ENCODE measurements around the gene SLC35B2. TPM values are rescaled to one million over a fixed set of nuclear protein-coding genes. Genes with fewer than 3 reads are reported as not detected.

The SLC35B2 gene
- total and polyA plus RNA-seq, 9 of the 15 experiments (the other 6 are each of a cell fraction or from before 2014, with no cell fraction given) = 14.5 to 59.1 (median 47.1) TPM

DNA sequence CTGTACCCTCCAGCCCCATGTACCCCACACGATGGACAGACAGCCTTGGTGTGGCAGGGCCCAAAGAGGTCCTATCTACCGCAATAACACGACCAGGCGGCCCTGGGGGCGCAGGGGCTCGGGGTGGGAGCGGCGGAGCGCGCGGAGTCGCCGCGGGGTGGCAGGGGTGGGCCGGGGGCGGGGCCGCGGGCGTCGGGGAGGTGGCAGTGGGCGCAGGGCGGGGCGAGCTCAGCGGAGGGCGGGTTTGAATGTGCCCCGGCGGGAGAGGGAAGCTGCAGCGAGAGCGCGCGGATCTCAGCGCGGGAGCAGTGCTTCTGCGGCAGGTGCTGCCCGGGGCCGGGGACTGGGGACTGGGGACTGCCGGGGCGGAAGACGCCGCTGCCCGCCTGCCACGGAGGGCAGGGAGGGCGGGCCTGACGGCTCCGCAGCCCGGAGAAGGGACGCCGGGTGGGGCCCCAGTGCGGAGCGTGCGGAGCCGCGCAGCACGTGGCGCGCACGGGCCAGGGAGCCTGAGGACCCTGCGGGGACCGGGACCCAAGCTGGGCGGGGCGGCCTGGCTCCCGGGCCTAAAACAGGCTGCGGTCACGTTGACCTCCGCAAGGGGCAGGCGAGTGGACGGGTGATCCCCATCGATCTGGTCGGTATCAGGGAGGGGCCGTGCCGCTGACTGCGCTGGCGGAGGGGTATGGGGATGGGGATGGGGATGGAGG lies 33.9 kb downstream of the SLC35B2 start, which contains the start of gene SLC29A1 (continued):
- TF ChIP-seq MGA (IDR thresholded peaks at IDR 0.05) = peak; percentile 89
- TF ChIP-seq CBFB (CRISPR knock-in tag; IDR thresholded peaks at IDR 0.05) = peak; percentile 28; the same call in 1 of the 2 replicates
- peak; percentile 71 for TF ChIP-seq USF1 (CRISPR knock-in tag; IDR thresholded peaks at IDR 0.05)
- TF ChIP-seq FOXA3 (CRISPR knock-in tag; conservative IDR thresholded peaks at IDR 0.05 in 1 of 2, IDR thresholded peaks at IDR 0.05 in 1 of 2) = peak in 1 of 2 experiments; percentile 74; a peak in 1 of 4 replicates
- TF ChIP-seq, protein P1, sequence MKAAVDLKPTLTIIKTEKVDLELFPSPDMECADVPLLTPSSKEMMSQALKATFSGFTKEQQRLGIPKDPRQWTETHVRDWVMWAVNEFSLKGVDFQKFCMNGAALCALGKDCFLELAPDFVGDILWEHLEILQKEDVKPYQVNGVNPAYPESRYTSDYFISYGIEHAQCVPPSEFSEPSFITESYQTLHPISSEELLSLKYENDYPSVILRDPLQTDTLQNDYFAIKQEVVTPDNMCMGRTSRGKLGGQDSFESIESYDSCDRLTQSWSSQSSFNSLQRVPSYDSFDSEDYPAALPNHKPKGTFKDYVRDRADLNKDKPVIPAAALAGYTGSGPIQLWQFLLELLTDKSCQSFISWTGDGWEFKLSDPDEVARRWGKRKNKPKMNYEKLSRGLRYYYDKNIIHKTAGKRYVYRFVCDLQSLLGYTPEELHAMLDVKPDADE (conservative IDR thresholded peaks at IDR 0.05; ENCODE audit: control insufficient read depth, low read depth, low read length) = no peak; the same call in 1 of the 2 replicates
- 0 out of 2 replicates have a peak, but pooled peaks have one; percentile 50 for TF ChIP-seq TFAP4 (CRISPR knock-in tag; IDR thresholded peaks at IDR 0.05; ENCODE audit: borderline replicate concordance)
- TF ChIP-seq KDM1A (IDR thresholded peaks at IDR 0.05) = peak in 1 of 2 experiments; percentile 29; a peak in 1 of 4 replicates
- TF ChIP-seq ZNF282 (CRISPR knock-in tag; IDR thresholded peaks at IDR 0.05) = 0 out of 2 replicates have a peak, but pooled peaks have one; percentile 59
- peak; percentile 76 for TF ChIP-seq HNRNPLL (IDR thresholded peaks at IDR 0.05; ENCODE audit: low read depth, low read length, poor library complexity, severe bottlenecking)
- peak; percentile 94 for TF ChIP-seq CXXC5 (CRISPR knock-in tag; IDR thresholded peaks at IDR 0.05)
- peak; percentile 91 for TF ChIP-seq CCNT2 (IDR thresholded peaks at IDR 0.05; ENCODE audit: borderline replicate concordance, extremely low read depth, insufficient read length, low read depth, low read length)

Data from K562 (cell line).